RWPE1 (cell line): Measurements from ENCODE around the gene HSPB1.

ENCODE experiments used
- CTCF ChIA-PET: fragments of 350-600 bp; sonication (Branson Sonifier 250); formaldehyde crosslinking; extraction: SDS; loops from one replicate; lab custom pipeline; 2021; lab: Yijun Ruan, JAX
- POLR2A ChIA-PET: fragments of 400-600 bp; formaldehyde crosslinking; extraction: SDS; loops from one replicate; lab custom pipeline; 2020; ENCODE audit warnings: antibody characterized with exemption; ENCODE audit not compliant: low non-redundant PET; lab: Yijun Ruan, JAX
- DNase-seq: peaks from one replicate; pipeline ENCODE4 v3.0.0; 2012; ENCODE audit warnings: low spot score
- H3K27ac ChIP-seq: fragments of 450-650 bp; 2 replicates; pipeline ENCODE4 v1.5.1; 2017
- CTCF ChIP-seq: fragments of 450-650 bp; conservative IDR thresholded peaks from 2 replicates; pipeline ENCODE4 v1.5.1; 2017; ENCODE audit warnings: low read depth, mild to moderate bottlenecking

Gene HSPB1

GRCh38 chr7:76261329-76261728, 41.1 kb upstream of the HSPB1 start:
- DNase-seq, result no peak
- ChIA-PET CTCF (interaction anchor here (0.6 to 1.9 kb wide), 3 partner anchors 20 to 84 kb away, joined by 3 to 10 read pairs (median 4); no protein-coding TSS in a partner anchor), POLR2A (no interaction called here)
- TF ChIP-seq CTCF, result no peak
- H3K27ac ChIP-seq, result no peak overlapping the region

- ChIA-PET CTCF (interaction anchor here (0.6 to 2.4 kb wide), 9 partner anchors 9 to 1849 kb away, joined by 3 to 30 read pairs (median 4); partner anchors contain the start of gene MDH2), POLR2A (no interaction called here)
- no peak for TF ChIP-seq CTCF
- H3K27ac ChIP-seq, result no peak overlapping the region
- DNase-seq, result no peak
Measured at GRCh38 chr7:76261931-76262330, 40.5 kb upstream of the HSPB1 start.

- POLR2A ChIA-PET, result no interaction called here
Measured at GRCh38 chr7:76262683-76263402, 39.6 kb upstream of the HSPB1 start.

GRCh38 chr7:76265299-76265698, 37.2 kb upstream of the HSPB1 start:
- ChIA-PET CTCF (interaction anchor here (0.5 kb wide), 1 partner anchor 45 kb away, joined by 4 read pairs; no protein-coding TSS in a partner anchor), POLR2A (no interaction called here)
- peak overlapping the region; percentile 7; the same call in 1 of the 2 replicates for H3K27ac ChIP-seq
- no peak for TF ChIP-seq CTCF
- no peak for DNase-seq

More at GRCh38 chr7:76262683-76263402, 39.6 kb upstream of the HSPB1 start:
- H3K27ac ChIP-seq, result no peak overlapping the region
- CTCF ChIA-PET, result interaction anchor here (0.6 to 2.4 kb wide), 20 partner anchors 8 to 1850 kb away, joined by 3 to 30 read pairs (median 4); partner anchors contain the start of gene MDH2
- peak; percentile 65 for DNase-seq
- peak; percentile 81 for TF ChIP-seq CTCF

- no peak for DNase-seq
- TF ChIP-seq CTCF, result no peak
- ChIA-PET POLR2A (no interaction called here), CTCF (no interaction called here)
- no peak overlapping the region for H3K27ac ChIP-seq
Measured at GRCh38 chr7:76267107-76267893, 35.2 kb upstream of the HSPB1 start.

- CTCF ChIA-PET, result interaction anchor here (0.6 kb wide), 1 partner anchor 97 kb away, joined by 5 read pairs; no protein-coding TSS in a partner anchor
- no peak overlapping the region for H3K27ac ChIP-seq
- POLR2A ChIA-PET, result interaction anchor here (0.5 kb wide), 1 partner anchor 39 kb away, joined by 3 read pairs; no protein-coding TSS in a partner anchor
- no peak for TF ChIP-seq CTCF
- DNase-seq, result no peak
Measured at GRCh38 chr7:76267894-76268183, 34.6 kb upstream of the HSPB1 start.
